Neural cell (in vitro differentiated cells): ENCODE data around the gene KLF16. TPM values are rescaled to one million over a fixed set of nuclear protein-coding genes. Genes with fewer than 3 reads are reported as not detected.

ENCODE experiments used
- H2AFZ ChIP-seq: fragments of 200-600, 300-800 bp; sonication (generic), shearing (Covaris generic); 2 replicates; pipeline ENCODE4 v1.6.0; 2014; ENCODE audit warnings: low read depth, mild to moderate bottlenecking, antibody characterized with exemption, low read length, moderate library complexity
- H3F3A ChIP-seq: fragments of 200-600 bp; shearing (Covaris generic); 2 replicates; pipeline ENCODE4 v1.6.1; 2016; ENCODE audit warnings: mild to moderate bottlenecking, moderate library complexity, mixed read lengths, antibody characterized with exemption, low read length; ENCODE audit not compliant: insufficient read depth, poor library complexity, severe bottlenecking
- H3K27ac ChIP-seq: fragments of 200-600, 300-800 bp; sonication (generic), shearing (Covaris generic); 2 replicates; pipeline ENCODE4 v1.5.1; 2014; ENCODE audit warnings: mild to moderate bottlenecking, low read length, moderate library complexity
- H3K27me3 ChIP-seq: fragments of 300-800, 200-600 bp; sonication (generic), shearing (Covaris generic); 2 replicates; pipeline ENCODE4 v1.6.0; 2014; ENCODE audit warnings: mild to moderate bottlenecking, low read depth, low read length, moderate library complexity; ENCODE audit not compliant: insufficient read depth
- H3K36me3 ChIP-seq: fragments of 300-800, 200-600 bp; sonication (generic), shearing (Covaris generic); 2 replicates; pipeline ENCODE4 v1.5.1; 2014; ENCODE audit warnings: mild to moderate bottlenecking, antibody characterized with exemption, low read length, moderate library complexity; ENCODE audit not compliant: insufficient read depth
- H3K4me2 ChIP-seq: fragments of 300-800, 200-600 bp; sonication (generic), shearing (Covaris generic); 2 replicates; pipeline ENCODE4 v1.6.0; 2014; ENCODE audit warnings: mild to moderate bottlenecking, low read length
- H3K4me3 ChIP-seq: fragments of 300-800, 200-600 bp; sonication (generic), shearing (Covaris generic); 2 replicates; pipeline ENCODE4 v1.5.1; 2014; ENCODE audit warnings: mild to moderate bottlenecking, low read length, moderate library complexity
- H3K79me2 ChIP-seq: fragments of 200-600 bp; shearing (Covaris generic); replicated peaks from 2 replicates; pipeline ENCODE4 v1.6.0; 2014; ENCODE audit warnings: mild to moderate bottlenecking, low read length, moderate library complexity; ENCODE audit not compliant: insufficient read depth
- H3K9ac ChIP-seq: fragments of 300-800, 200-600 bp; sonication (generic), shearing (Covaris generic); 2 replicates; pipeline ENCODE4 v1.6.1; 2016; ENCODE audit warnings: mild to moderate bottlenecking, low read length, mixed read lengths
- H3K9me2 ChIP-seq: fragments of 200-600 bp; shearing (Covaris generic); 2 replicates; pipeline ENCODE4 v1.6.1; 2016; ENCODE audit warnings: mild to moderate bottlenecking, low read length, mixed read lengths; ENCODE audit not compliant: insufficient read depth
- H3K9me3 ChIP-seq: fragments of 200-600, 300-800 bp; sonication (generic), shearing (Covaris generic); 2 replicates; pipeline ENCODE4 v1.6.1; 2016; ENCODE audit warnings: mild to moderate bottlenecking, mixed run types, low read length, moderate library complexity, mixed read lengths
- H4K20me1 ChIP-seq: fragments of 200-600 bp; shearing (Covaris generic); 2 replicates; pipeline ENCODE4 v1.6.1; 2016; ENCODE audit warnings: mild to moderate bottlenecking, mixed run types; ENCODE audit not compliant: insufficient read depth
- EP300 ChIP-seq: fragments of 450-650 bp; conservative IDR thresholded peaks from 2 replicates; pipeline ENCODE4 v1.6.1; 2014; ENCODE audit warnings: antibody characterized with exemption, mild to moderate bottlenecking, moderate library complexity; ENCODE audit not compliant: poor library complexity, severe bottlenecking
- EZH2 ChIP-seq: fragments of 200-600, 300-800 bp; shearing (Covaris generic), sonication (generic); IDR thresholded peaks from 2 replicates; pipeline ENCODE4 v1.6.1; 2014; ENCODE audit warnings: antibody characterized with exemption, low read length, borderline replicate concordance, mild to moderate bottlenecking; ENCODE audit not compliant: insufficient read depth, poor library complexity, severe bottlenecking
- MXI1 ChIP-seq: fragments of 450-650 bp; conservative IDR thresholded peaks from 2 replicates; pipeline ENCODE4 v1.6.1; 2014; ENCODE audit warnings: antibody characterized with exemption, mild to moderate bottlenecking; ENCODE audit not compliant: poor library complexity, severe bottlenecking
- POLR2AphosphoS5 ChIP-seq: IDR thresholded peaks from 2 replicates; pipeline ENCODE4 v1.6.1; 2012
- RAD21 ChIP-seq: fragments of 450-650 bp; conservative IDR thresholded peaks from 2 replicates; pipeline ENCODE4 v1.6.1; 2014; ENCODE audit warnings: antibody characterized with exemption, mild to moderate bottlenecking, moderate library complexity
- SMC3 ChIP-seq: fragments of 450-650 bp; conservative IDR thresholded peaks from 2 replicates; pipeline ENCODE4 v1.6.1; 2014; ENCODE audit warnings: antibody characterized with exemption, mild to moderate bottlenecking, moderate library complexity; ENCODE audit not compliant: poor library complexity
- TAF1 ChIP-seq: IDR thresholded peaks from 2 replicates; pipeline ENCODE4 v1.6.1; 2012; ENCODE audit warnings: low read depth
- polyA plus RNA-seq: library from polyadenylated mRNA; depleted of rRNA; stranded (reverse); fragments of >200 nt; gene quantifications from 2 replicates; pipeline ENCODE4 v1.2.3, GENCODE V29; 2014
- TF ChIP-seq, protein P1 (sequence below): IDR thresholded peaks from 2 replicates; pipeline ENCODE4 v1.6.1; 2012; ENCODE audit warnings: borderline replicate concordance
- TF ChIP-seq, protein P2 (sequence below): fragments of 450-650 bp; IDR thresholded peaks from 2 replicates; pipeline ENCODE4 v1.5.1; 2014; ENCODE audit warnings: antibody characterized with exemption, mild to moderate bottlenecking, moderate library complexity; ENCODE audit not compliant: poor library complexity, severe bottlenecking

KLF16 gene
- polyA plus RNA-seq, 1 donor from 2014 or later, result 3.5 TPM

DNA sequence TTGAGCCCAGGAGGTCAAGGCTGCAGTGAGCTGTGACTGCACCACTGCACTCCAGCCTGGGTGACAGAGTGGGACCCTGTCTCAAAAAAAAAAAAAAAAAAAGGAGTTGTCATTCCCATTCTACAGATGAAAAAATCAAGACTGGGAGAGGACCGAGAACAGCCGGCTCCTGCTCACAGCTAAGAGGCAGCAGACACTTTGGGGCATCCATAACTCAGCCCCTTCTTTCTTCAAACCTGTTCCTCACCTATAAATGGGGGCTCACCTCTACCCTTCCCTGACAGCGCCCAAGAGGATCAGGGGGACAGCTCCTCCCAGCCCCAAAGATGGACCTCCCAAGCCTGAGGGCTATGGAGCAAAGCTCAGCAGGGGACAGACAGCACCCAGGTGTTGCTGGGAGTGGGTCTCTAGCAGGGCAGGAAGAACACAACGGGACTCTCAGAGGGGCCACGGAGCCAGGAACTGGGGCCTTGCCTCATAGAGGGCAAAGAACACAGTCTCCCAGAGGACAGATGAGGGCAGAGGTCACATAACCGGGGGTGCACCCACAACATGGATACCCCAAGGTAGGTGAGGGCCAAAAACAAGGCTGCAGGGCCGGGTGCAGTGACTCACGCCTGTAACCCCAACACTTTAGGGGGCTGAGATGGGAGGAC, 3.4 kb upstream of the KLF16 start:
- no peaks in the 10 kb centered on the region for H3K79me2 ChIP-seq
- no peaks in the 10 kb centered on the region for H3K36me3 ChIP-seq
- no peak overlapping the region for H2AFZ ChIP-seq
- H3K27me3 ChIP-seq, result peaks cover 8% of the 10 kb centered on the region
- no peaks in the 10 kb centered on the region for H4K20me1 ChIP-seq
- TF ChIP-seq SMC3 (no peak), POLR2AphosphoS5 (no peak), MXI1 (no peak), TAF1 (no peak), EP300 (no peak), EZH2 (no peak), RAD21 (no peak)
- TF ChIP-seq, protein P1, sequence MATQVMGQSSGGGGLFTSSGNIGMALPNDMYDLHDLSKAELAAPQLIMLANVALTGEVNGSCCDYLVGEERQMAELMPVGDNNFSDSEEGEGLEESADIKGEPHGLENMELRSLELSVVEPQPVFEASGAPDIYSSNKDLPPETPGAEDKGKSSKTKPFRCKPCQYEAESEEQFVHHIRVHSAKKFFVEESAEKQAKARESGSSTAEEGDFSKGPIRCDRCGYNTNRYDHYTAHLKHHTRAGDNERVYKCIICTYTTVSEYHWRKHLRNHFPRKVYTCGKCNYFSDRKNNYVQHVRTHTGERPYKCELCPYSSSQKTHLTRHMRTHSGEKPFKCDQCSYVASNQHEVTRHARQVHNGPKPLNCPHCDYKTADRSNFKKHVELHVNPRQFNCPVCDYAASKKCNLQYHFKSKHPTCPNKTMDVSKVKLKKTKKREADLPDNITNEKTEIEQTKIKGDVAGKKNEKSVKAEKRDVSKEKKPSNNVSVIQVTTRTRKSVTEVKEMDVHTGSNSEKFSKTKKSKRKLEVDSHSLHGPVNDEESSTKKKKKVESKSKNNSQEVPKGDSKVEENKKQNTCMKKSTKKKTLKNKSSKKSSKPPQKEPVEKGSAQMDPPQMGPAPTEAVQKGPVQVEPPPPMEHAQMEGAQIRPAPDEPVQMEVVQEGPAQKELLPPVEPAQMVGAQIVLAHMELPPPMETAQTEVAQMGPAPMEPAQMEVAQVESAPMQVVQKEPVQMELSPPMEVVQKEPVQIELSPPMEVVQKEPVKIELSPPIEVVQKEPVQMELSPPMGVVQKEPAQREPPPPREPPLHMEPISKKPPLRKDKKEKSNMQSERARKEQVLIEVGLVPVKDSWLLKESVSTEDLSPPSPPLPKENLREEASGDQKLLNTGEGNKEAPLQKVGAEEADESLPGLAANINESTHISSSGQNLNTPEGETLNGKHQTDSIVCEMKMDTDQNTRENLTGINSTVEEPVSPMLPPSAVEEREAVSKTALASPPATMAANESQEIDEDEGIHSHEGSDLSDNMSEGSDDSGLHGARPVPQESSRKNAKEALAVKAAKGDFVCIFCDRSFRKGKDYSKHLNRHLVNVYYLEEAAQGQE, result no peak
- TF ChIP-seq, protein P2, sequence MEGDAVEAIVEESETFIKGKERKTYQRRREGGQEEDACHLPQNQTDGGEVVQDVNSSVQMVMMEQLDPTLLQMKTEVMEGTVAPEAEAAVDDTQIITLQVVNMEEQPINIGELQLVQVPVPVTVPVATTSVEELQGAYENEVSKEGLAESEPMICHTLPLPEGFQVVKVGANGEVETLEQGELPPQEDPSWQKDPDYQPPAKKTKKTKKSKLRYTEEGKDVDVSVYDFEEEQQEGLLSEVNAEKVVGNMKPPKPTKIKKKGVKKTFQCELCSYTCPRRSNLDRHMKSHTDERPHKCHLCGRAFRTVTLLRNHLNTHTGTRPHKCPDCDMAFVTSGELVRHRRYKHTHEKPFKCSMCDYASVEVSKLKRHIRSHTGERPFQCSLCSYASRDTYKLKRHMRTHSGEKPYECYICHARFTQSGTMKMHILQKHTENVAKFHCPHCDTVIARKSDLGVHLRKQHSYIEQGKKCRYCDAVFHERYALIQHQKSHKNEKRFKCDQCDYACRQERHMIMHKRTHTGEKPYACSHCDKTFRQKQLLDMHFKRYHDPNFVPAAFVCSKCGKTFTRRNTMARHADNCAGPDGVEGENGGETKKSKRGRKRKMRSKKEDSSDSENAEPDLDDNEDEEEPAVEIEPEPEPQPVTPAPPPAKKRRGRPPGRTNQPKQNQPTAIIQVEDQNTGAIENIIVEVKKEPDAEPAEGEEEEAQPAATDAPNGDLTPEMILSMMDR, result no peak
- no peak overlapping the region for H3K9ac ChIP-seq
- no peaks in the 10 kb centered on the region for H3F3A ChIP-seq
- H3K4me3 ChIP-seq, result no peak overlapping the region
- H3K9me3 ChIP-seq, result no peaks in the 10 kb centered on the region
- no peaks in the 10 kb centered on the region for H3K9me2 ChIP-seq
- H3K4me2 ChIP-seq, result no peak overlapping the region
- no peak overlapping the region for H3K27ac ChIP-seq

DNA sequence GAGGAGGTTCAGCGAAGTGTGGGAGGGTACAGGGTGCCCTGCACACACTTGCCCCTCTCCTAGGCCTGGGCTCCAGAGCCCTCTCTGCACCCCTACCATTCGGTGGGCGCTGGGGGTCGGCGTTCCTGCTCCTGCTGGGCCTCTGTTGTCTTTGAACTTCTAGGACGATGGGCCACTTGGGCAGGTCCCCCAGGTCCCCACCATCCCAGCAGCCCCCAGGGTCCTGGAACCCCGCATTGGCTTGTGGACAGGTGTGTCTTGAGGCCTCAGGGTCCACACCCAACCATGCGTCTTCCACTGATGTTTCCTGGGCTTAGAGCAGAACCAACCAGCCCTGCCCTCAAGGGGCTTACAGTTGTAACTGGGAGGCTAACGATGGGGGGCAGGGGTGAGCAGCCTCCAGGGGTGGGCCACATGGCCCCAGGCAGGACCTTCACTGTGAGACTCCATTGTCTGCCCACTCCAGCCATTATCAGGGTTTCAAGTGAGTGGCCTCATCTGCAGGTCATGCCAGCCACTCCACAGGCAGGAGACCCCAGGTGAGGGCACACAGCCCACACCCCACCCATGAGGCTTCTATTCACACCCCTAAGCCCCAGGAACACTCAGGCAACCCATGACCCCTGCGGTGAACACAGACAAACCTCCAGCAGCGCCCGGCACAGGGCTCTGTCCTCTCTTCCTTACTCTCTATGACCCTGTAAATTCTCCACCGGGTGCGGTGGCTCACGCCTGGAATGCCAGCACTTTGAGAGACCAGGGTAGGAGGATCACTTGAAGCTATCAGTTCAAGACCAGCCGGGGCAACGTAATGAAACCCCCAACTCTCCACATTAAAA, 2.0 kb upstream of the KLF16 start:
- H3K9ac ChIP-seq, result no peak overlapping the region
- H3K9me2 ChIP-seq, result no peaks in the 10 kb centered on the region
- no peaks in the 10 kb centered on the region for H4K20me1 ChIP-seq
- H3K36me3 ChIP-seq, result no peaks in the 10 kb centered on the region
- no peaks in the 10 kb centered on the region for H3F3A ChIP-seq
- H3K79me2 ChIP-seq, result no peaks in the 10 kb centered on the region
- no peak overlapping the region for H3K4me2 ChIP-seq
- H3K4me3 ChIP-seq, result no peak overlapping the region
- H3K27me3 ChIP-seq, result peaks cover 22% of the 10 kb centered on the region
- H3K9me3 ChIP-seq, result no peaks in the 10 kb centered on the region
- H3K27ac ChIP-seq, result no peak overlapping the region
- no peak overlapping the region for H2AFZ ChIP-seq
- TF ChIP-seq RAD21, result no peak
- no peak for TF ChIP-seq TAF1
- TF ChIP-seq EP300, result no peak
- no peak for TF ChIP-seq MXI1
- TF ChIP-seq EZH2, result no peak
- no peak for TF ChIP-seq POLR2AphosphoS5
- no peak for TF ChIP-seq SMC3
- TF ChIP-seq, protein P1, result no peak
- TF ChIP-seq, protein P2, result no peak
